Measurements from ENCODE around the gene BCL2A1.
"Not testable (repeated sequence)": the region's sequence is repeated elsewhere in the genome, so short reads cannot be mapped to it uniquely, and the experiment has no call there.

The BCL2A1 gene

GRCh38 chr15:79957741-79958140, 13.3 kb downstream of the BCL2A1 start:
- no peak for DNase-seq

DNA sequence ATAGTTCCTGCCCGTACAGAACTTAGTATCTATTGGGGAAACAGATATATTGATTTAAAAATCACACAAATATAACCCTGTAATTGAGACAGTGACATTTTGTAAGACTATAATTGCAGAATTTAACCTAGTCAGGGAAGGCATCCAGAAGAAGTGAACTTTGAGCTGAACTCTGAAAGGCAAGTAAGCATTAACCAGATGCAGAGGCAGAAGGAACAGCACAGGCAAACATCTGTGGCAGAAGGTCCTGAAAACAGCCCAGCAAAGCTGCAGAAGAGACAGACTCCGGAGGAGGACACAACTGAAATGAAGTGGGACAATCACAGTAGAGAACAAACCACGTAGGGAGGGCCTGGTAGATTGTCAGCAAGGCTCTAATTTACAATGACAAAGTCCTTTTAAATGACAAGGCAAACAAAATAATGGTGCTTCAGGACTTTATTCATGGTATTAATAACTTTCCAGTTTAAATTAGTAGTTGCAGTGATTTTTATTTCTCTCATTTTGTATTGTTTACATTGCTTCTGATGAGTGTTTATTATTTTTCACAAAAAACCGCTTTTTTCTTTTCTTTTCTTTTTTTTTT, 14.5 kb downstream of the BCL2A1 start:
- no peak for DNase-seq

DNA sequence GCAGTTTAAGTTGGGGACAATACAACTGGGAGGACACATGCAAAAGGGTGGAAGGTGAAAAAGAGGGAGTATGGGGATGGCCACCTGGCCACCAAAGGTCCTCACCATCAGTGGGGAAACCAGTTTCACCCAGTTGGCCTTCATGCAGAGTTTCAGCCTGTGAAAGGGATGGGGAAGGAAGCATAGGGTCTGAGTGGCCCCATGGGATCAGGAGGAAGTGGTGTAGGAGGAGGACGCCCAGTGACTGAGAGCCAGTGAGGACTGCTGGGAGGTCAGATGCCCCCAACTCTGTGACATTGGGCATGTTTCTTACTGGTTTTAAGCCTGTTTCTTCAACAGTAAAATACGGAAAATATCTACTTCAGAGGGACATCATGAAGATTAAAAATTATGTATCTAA, 16.3 kb downstream of the BCL2A1 start:
- DNase-seq: no peak

GRCh38 chr15:79953951-79954444, 17.0 kb downstream of the BCL2A1 start:
- no peak for DNase-seq

- no peak for DNase-seq
Observed at GRCh38 chr15:79952329-79952728, 18.7 kb downstream of the BCL2A1 start.

- DNase-seq: no peak
Observed at GRCh38 chr15:79950247-79950646, 20.7 kb downstream of the BCL2A1 start.

DNA sequence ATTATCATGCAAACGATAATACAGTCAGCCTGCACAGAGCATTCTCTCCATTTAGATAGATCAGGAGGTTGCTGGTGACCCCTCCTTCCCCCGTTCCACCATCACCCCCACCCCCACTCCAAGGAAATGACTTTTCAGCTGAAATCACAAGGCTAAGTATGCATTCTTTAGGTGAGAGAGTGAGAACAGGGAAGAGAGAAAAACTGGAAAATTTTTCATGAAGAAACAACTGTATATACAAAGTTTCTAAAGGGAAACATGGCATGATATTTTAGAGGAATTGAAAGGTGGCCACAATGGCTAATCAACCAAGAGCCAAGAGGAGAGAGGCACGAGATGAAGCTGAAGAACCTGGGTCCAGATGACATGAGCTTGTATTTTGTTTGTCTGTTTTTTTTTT, 22.2 kb downstream of the BCL2A1 start:
- no peak for DNase-seq

DNA sequence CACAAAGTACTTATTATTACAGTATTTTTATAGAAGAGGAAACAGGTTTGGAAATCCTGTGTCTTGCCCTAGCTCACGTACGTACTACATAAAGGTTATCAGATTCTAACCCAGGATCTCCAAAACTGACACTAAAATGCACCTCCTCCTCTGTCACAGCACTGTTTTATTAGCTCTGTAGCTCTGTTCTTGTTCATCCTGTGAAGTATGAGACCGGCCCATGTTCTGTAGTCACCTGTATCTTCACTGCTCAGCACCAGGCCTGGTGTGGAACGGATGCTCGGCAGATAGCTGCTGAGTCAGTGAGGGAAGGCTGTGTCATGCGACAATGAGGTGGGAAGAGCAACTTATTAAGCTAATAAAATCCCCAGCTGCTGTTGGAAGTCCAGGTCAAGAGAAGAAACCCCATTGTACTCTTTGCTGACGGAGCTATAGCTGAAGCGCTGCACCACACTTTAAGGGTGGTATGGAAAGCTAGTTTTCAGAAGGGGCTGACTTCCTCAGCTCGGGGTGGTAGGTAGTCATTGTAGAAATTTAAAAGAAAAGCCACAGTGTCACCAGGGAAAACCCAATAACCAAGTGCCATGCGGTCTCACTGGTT, 22.8 kb downstream of the BCL2A1 start:
- no peak for DNase-seq

DNA sequence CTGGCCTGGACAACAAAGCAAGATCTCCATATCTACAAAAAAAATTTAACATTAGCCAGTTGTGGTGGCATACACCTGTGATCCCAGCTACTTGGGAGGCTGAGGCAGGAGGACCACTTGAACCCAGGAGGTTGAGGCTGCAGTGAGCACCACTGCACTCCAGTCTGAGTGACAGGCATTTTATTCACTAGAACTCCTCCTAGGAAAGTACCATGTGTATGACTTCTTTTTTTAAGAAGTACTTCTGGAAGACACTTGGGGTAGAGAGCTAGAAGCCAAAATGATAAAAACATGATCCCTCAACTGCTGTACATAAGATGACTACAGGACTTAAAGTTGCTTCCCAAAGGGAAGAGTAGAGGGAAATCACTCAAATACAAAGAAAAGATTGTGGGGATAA, 24.0 kb downstream of the BCL2A1 start:
- no peak for DNase-seq

DNA sequence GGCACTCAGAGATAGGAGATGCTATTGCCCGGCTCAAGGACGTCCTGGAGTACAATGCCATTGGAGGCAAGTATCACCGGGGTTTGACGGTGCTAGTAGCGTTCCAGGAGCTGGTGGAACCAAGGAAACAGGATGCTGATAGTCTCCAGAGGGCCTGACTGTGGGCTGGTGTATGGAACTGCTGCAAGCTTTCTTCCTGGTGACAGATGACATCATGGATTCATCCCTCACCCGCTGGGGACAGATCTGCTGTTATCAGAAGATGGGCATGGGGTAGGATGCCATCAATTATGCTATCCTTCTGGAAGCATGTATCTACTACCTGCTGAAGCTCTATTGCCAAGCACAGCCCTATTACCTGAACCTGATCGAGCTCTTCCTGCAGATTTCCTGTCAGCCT, 26.4 kb downstream of the BCL2A1 start:
- DNase-seq: no peak

- DNase-seq: no peak
Observed at GRCh38 chr15:79943820-79944219, 27.2 kb downstream of the BCL2A1 start.

GRCh38 chr15:79942741-79943481, 28.1 kb downstream of the BCL2A1 start:
- no peak for DNase-seq

DNA sequence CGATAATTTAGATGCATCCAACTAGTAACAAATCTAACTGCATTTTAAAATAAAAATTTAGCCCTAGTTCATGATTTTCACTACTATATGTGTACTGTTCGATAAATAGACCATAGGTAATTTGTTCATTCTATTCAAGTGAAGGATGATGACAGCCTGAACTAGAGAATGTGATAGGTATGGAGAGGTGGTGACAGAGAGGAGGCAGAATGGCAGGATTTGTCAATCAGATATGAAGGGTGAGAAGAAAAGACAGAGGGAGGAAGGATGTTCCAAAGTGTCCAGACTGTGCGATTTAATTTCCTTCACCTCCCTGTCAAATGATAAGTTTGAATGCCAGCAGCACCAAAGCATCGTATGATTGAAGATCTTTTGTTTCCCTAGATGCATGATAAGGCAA, 31.6 kb downstream of the BCL2A1 start:
- DNase-seq: no peak

- DNase-seq: no peak
Observed at GRCh38 chr15:79938143-79938542, 32.9 kb downstream of the BCL2A1 start.

DNA sequence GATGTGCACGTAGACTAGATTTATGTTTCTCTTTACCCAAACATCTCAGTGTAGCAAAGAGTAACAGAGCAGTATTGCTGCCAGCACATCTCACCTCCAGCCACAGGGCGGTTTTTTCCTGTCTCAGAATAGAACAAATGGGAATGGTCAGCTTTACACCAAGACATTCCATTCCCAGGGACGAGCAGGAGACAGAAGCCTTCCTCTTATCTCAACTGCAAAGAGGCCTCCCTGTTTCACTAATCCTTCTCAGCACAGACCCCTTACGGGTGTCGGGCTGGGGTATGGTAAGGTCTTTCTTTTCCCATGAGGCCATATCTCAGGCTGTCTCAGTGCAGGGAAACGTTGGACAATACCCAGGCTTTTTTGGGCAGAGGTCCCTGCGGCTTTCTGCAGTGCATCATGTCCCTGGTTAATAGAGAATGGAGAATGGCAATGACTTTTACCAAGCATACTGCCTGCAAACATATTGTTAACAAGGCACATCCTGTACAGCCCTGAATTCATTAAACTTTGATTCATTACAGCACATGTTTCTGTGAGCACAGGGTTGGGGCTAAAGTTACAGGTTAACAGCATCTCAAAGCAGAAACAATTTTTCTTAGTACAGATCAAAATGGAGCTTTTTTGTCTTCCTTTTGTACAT, 35.3 kb downstream of the BCL2A1 start:
- DNase-seq: not testable (repeated sequence)

DNA sequence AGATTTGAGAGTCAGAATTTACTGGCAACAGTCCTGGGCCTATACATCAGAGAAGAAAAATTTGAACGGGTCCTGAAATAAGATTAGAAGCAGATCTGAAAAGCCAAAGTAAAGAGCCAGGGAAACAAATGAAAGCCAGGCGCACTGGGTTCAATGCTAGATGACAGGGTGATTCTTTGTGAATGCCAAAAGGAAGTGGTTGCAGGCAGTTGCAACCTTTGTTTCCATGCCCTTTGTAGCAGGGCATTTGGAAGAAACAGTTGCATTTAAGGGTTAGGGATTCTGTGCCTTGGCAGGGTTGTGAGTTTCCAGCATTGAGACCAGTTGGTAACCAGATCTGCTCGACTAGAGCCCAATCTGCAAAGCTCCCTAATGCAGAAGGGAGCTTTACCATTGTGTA, 37.8 kb downstream of the BCL2A1 start:
- DNase-seq: no peak

- no peak for DNase-seq
Observed at GRCh38 chr15:79932447-79932846, 38.5 kb downstream of the BCL2A1 start.

GRCh38 chr15:79930516-79930915, 40.5 kb downstream of the BCL2A1 start:
- no peak for DNase-seq

DNA sequence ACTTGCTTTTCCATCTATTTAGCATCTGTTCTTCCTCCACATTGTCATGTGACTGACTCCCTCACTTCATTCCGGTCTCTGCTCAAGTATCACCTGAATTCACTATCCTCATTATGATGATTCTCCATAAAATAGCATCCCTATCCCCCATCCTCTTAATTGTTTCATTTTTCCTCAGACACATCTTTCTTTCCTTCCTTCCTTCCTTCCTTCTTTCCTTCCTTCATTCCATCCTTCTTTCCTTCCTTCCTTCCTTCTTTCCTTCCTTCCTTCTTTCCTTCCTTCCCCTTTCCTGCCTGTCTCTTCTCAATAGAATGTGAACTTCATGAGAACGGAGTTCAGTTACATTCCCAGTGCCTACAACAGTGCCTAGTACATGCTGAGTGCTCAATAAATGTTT, 41.6 kb downstream of the BCL2A1 start:
- DNase-seq: no peak

- not testable (repeated sequence) for DNase-seq
Observed at GRCh38 chr15:79926116-79926515, 44.9 kb downstream of the BCL2A1 start.

- DNase-seq: no peak
Observed at GRCh38 chr15:79924379-79924778, 46.6 kb downstream of the BCL2A1 start.

DNA sequence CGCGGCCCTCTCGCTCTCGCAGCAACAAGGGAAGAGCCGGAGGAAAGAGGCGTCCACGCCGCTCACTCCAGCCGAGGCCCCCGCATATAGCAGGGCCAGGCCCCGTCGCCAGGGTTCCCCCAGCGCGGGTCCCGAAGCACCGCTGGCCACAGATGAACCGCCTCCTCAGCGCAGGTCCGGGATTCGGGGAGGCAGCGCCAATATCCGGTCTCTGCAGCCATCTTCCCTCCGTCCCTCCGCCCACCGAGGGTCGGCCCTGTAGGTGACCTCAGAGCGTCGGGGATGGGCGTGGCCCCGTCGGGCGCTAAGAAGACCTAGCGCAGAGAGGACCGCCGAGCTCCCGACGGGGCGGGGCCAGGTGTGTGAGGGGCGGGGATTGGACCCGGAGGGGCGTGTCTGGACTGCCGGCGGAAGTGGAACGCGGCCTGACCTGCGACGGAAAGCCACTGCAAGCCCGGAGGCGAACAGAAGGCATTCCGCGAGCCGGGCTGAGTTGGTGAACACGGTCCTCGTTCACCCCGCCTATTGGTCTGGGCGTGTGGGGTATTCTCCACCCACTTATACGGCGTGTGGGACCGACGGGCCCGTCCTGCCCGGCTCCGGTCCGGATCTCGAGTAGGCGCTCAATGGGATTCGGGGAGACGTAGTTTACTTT, 47.4 kb downstream of the BCL2A1 start:
- peak; percentile 96 for DNase-seq

DNA sequence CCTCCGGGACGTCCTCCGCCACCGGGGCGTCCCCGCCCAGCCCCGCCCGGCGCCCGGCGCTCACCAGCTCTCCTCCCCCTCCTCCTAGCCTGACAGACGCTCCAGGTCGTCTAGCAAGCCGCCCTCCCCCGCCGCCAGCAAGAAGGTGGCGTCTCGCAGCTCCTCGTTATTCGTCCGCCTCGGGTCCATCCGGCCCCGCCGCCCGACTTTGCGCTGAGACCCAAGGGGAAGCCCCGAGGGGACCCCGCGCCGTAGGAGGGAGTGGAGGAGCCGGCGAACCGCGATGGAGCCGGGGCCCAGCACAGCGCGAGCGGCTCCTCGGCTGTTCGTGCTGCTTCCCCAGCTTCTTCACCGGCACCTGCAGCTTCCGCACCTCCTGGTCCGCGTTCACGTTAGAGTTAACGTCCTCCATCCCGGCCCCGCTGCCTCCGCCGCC, 47.9 kb downstream of the BCL2A1 start:
- DNase-seq: peak; percentile 49
